ENCODE measurements around the gene AKT1S1. TPM values are rescaled to one million over a fixed set of nuclear protein-coding genes. Genes with fewer than 3 reads are reported as not detected.
A peak's percentile ranks its signal among the peaks of the same experiment; 100 is the strongest.

AKT1S1 gene
- total RNA-seq, 1 donor from 2014 or later = 38.6 TPM

DNA sequence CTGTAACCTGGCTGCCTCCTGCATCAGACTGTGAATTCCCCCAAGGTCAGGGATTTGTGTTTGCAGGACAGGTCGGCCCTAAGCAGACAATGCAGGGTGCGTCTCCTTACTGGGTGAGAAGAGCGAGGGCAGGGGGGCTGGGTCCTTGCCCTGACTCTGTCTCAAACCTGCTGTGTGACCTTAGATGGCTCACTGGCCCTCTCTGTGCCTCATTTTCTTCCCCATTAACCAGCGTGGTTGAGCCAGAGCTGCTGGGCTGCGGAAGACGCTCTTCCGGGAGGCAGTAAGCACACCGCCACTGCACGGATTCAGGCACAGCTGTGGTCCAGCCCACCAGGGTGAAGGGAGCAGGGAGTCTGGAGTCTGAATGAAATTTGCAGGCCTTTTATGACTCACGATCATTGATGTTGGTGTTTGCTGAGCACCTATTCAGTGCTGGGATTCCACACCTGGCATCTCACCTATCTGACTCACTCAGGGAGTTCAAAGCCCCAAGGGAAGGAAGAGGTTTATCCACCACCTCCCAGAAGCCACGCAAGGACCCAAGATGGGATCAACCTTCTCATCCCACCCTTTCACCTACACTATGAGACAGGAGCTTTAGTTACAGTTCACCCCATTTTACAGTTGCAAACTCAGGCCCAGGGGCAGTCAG lies 2.5 kb downstream of the AKT1S1 start:
- H3K36me3 Mint-ChIP-seq (ENCODE audit: low read depth) = no peaks in the 10 kb centered on the region
- TF ChIP-seq, protein P1, sequence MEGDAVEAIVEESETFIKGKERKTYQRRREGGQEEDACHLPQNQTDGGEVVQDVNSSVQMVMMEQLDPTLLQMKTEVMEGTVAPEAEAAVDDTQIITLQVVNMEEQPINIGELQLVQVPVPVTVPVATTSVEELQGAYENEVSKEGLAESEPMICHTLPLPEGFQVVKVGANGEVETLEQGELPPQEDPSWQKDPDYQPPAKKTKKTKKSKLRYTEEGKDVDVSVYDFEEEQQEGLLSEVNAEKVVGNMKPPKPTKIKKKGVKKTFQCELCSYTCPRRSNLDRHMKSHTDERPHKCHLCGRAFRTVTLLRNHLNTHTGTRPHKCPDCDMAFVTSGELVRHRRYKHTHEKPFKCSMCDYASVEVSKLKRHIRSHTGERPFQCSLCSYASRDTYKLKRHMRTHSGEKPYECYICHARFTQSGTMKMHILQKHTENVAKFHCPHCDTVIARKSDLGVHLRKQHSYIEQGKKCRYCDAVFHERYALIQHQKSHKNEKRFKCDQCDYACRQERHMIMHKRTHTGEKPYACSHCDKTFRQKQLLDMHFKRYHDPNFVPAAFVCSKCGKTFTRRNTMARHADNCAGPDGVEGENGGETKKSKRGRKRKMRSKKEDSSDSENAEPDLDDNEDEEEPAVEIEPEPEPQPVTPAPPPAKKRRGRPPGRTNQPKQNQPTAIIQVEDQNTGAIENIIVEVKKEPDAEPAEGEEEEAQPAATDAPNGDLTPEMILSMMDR (conservative IDR thresholded peaks at IDR 0.05) = no peak
- H3K4me1 Mint-ChIP-seq = peaks cover 32% of the 10 kb centered on the region
- no peaks in the 10 kb centered on the region for H3K27me3 Mint-ChIP-seq (ENCODE audit: low read depth)
- peak overlapping the region; percentile 55 for H3K4me3 Mint-ChIP-seq
- no peak for DNase-seq (ENCODE audit: low read depth, low spot score)
- no peak overlapping the region for H3K27ac Mint-ChIP-seq (ENCODE audit: unreplicated experiment)
- H3K9me3 Mint-ChIP-seq = no peaks in the 10 kb centered on the region

DNA sequence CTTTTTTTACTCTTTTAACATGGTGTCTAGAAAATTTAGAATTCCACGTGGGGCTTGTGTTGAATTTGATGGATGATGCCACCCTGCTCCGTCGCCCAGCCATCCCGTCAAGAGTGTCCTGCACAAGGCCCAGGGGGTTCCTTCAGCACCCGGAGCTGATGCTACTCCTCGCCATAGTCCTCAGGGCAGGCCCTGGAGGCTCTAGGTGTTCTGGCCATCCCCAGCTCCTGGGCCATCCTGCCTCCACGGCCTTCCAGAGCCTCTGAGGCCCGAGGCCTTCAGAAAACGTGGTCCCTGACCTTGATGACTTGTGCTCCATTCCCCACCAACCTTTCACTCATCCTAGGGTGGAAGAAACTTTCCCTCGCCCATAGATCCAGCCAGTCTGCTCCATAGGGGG lies 3.3 kb downstream of the AKT1S1 start:
- Mint-ChIP-seq H3K4me1 (peaks cover 28% of the 10 kb centered on the region), H3K27me3 (ENCODE audit: low read depth) (no peaks in the 10 kb centered on the region), H3K4me3 (peak overlapping the region; percentile 55), H3K36me3 (ENCODE audit: low read depth) (no peaks in the 10 kb centered on the region), H3K9me3 (no peaks in the 10 kb centered on the region), H3K27ac (ENCODE audit: unreplicated experiment) (no peak overlapping the region)
- no peak for DNase-seq (ENCODE audit: low read depth, low spot score)
- TF ChIP-seq, protein P1 (conservative IDR thresholded peaks at IDR 0.05) = no peak

DNA sequence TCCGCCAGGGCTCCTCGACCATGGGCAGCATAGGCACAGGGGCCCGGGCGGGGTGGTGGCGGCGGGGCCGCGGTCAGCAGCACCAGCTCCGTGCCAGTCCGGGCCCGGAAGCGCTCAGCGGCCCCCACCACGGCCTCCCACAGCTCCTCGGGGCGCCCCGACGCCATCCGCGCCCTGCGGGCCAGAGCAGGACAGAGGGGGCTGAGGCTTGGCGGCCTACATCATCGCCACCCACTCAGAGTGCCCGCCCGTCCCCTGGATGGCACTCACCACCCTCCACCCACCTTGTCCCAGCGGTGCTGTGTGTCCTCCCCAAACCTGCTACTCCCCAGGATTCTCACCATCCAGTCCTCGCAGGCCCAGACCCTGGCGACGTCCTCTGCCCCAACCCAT lies 4.0 kb downstream of the AKT1S1 start:
- H3K36me3 Mint-ChIP-seq (ENCODE audit: low read depth) = no peaks in the 10 kb centered on the region
- no peaks in the 10 kb centered on the region for H3K9me3 Mint-ChIP-seq
- no peaks in the 10 kb centered on the region for H3K27me3 Mint-ChIP-seq (ENCODE audit: low read depth)
- TF ChIP-seq, protein P1 (conservative IDR thresholded peaks at IDR 0.05) = no peak
- H3K4me3 Mint-ChIP-seq = peak overlapping the region; percentile 14
- no peak for DNase-seq (ENCODE audit: low read depth, low spot score)
- H3K27ac Mint-ChIP-seq (ENCODE audit: unreplicated experiment) = no peak overlapping the region
- peaks cover 21% of the 10 kb centered on the region for H3K4me1 Mint-ChIP-seq

DNA sequence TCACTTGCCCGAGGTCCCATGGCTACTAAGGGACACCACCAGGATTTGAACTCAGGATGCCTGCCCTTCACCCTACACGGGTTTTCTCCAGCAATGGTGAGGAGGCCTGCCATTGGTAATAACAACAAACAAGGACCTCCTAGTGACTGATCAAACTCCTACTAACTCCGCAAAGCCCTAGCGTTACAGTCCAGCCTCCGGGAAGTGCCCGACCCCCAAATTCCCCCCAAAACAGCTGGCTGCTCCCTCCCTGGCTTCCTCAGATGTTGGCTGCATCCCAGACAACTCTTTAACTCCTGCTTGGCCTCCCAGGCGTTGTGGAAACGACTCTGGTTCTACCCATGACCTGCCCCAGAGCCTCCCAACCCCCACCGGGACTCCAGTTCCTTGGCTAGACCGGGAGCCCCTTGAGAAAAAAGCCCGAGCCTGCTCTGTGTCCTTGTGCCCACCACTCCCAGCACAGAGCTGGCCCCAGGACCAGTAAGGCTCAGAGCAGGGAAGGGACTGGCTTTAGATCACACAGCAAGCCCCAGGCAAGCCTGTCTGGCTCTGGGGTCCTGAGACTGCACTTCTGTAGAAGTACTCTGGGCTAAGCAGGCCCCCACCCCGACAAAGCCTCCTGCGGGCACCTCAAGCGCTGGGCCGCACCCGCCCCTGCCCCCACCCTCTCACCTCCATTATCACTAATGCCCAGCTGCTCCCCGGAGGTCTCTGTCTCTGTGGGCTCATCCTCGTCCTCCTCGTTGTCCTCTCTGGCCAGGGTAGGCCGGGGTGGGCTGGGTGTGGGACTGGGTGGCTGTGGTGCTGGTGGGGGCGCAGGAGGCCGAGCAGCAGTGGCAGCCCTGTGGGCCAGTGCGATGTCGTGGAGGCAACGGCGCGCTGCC lies 4.7 kb downstream of the AKT1S1 start:
- H3K27me3 Mint-ChIP-seq (ENCODE audit: low read depth) = peaks cover 3% of the 10 kb centered on the region
- DNase-seq (ENCODE audit: low read depth, low spot score) = no peak
- peaks cover 23% of the 10 kb centered on the region for H3K4me1 Mint-ChIP-seq
- peak overlapping the region; percentile 80 for H3K4me3 Mint-ChIP-seq
- TF ChIP-seq, protein P1 (conservative IDR thresholded peaks at IDR 0.05) = no peak
- peak overlapping the region; percentile 92 for H3K27ac Mint-ChIP-seq (ENCODE audit: unreplicated experiment)
- no peaks in the 10 kb centered on the region for H3K36me3 Mint-ChIP-seq (ENCODE audit: low read depth)
- H3K9me3 Mint-ChIP-seq = no peaks in the 10 kb centered on the region

- TF ChIP-seq, protein P1 (conservative IDR thresholded peaks at IDR 0.05) = no peak
- no peaks in the 10 kb centered on the region for H3K9me3 Mint-ChIP-seq
- peak overlapping the region; percentile 92 for H3K27ac Mint-ChIP-seq (ENCODE audit: unreplicated experiment)
- peak overlapping the region; percentile 87 for H3K4me3 Mint-ChIP-seq
- peaks cover 33% of the 10 kb centered on the region for H3K4me1 Mint-ChIP-seq
- peaks cover 9% of the 10 kb centered on the region for H3K27me3 Mint-ChIP-seq (ENCODE audit: low read depth)
- no peak for DNase-seq (ENCODE audit: low read depth, low spot score)
- no peaks in the 10 kb centered on the region for H3K36me3 Mint-ChIP-seq (ENCODE audit: low read depth)
These were observed 5.7 kb downstream of the AKT1S1 start for GRCh38 chr19:49871349-49871985.
